HuH-7.5 (cell line): ENCODE data around the gene TBC1D4.
A peak's percentile ranks its signal among the peaks of the same experiment; 100 is the strongest.

Experiments
- DNase-seq: peaks from one replicate; pipeline ENCODE4 v3.0.0; 2011; ENCODE audit warnings: low spot score

TBC1D4 gene

DNA sequence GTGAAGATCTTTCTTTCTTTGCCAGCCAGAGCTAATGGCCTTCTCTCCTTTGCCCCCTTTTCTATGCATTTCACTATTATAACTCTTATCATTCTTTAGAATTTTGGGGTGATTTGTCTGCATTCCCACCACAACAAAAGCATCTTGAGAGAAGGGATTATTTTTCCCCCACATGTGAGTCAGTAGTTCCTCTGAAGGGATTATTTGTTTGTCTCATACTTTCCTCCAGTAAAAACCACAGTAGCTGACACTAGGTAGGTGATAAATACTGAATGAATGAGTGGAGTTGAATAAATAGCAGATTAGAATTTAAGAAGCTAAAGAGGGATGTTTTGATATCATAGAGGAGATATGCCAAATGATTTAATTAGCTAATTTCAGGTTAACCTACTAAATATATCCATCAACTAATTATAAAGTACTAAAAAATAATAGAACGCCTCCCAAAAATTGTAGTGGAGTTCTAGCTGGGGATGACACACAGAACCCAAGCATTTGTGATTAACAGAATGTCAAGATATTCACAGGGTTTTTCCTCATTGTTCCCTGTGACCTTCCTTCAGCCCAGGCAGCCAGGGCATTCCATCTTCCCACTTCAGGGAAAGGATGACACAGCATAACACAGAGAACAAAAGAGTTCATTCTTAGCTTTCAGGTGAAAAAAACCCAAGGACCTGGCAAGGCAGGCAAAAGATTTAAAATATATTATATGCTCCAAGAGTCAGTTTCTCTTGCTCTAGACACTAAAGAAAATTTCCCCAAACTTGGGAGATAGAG lies 3.5 kb upstream of the TBC1D4 start:
- no peak for DNase-seq

DNA sequence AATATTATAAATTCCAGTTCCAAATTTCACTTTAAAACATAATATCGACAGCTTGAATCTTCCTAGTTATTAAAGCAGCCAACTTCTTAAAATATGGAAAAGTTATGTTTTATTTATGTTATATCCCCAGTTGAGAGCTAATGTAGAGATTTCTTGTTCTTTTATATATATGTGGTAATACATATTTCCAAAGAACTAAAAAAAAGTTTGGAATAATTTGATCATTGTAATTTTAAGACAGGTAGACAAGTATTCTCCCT lies 781 bp upstream of the TBC1D4 start:
- no peak for DNase-seq

DNA sequence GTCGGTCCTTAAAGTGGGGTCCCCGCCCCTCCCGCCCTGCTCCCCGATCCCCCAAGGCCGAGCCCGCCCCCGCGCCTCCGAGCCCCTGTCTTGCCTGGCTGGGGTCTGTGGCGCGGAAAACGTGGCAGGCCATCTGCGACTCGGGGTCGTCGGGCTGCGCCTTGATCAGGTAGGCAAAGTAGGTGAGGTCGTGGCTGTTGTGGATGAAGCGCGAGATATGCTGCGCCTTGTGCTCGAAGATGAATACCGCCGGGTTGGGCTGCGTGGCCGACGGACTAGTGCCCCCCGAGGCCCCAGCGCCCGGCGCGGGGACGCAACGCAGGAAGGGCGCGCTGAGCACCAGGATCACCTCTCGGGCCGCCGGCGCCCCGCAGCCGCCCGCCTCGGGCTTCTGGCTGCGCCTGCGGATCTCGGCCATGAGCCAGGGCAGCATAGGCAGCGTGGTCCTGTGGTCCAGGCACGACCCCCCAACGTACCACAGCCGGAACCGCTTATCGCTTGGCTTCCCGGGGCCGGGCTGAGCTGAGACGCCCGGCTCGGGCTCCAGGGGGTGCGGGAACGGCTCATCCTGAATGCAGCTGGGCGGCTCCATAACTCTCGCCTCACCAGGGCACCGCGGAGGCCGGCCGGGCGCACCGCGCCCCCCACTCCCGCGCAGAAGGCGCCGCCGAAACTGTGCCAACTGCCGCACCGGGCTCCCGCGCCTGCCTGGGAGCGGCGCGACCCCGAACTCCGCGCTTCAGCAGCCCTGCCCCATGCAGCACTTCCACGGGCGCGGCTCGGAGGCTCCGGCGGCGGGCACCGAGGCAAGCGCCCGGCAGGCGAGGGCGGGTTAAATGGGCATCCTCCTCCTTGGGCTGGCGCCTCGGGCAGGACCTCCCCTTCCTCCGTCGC lies 546 bp downstream of the TBC1D4 start:
- peak; percentile 28 for DNase-seq

DNA sequence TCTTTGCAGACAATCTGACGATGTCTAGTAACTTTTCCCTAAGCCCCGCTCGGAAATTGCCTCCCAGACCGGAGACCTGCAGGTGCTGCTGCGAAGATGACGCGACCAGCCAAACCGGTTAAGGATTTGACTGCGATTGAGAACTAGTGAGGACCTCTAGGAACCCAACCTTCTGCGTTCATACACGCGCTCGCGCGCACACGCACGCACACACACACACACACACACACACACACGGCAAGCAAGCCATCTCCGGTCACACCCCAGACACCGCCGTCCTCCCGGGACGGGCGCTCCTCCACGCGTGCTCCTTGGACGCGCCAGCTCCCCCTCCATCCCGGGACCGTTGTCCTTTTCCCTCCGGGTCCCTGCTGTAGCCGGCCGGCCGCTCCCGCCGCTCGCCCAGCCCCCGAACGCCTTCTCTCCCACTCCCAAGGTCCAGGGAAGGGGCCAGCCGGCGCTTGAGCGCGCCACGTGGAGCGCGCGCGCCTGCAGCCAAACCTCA lies 1.2 kb downstream of the TBC1D4 start:
- DNase-seq: peak; percentile 34

DNA sequence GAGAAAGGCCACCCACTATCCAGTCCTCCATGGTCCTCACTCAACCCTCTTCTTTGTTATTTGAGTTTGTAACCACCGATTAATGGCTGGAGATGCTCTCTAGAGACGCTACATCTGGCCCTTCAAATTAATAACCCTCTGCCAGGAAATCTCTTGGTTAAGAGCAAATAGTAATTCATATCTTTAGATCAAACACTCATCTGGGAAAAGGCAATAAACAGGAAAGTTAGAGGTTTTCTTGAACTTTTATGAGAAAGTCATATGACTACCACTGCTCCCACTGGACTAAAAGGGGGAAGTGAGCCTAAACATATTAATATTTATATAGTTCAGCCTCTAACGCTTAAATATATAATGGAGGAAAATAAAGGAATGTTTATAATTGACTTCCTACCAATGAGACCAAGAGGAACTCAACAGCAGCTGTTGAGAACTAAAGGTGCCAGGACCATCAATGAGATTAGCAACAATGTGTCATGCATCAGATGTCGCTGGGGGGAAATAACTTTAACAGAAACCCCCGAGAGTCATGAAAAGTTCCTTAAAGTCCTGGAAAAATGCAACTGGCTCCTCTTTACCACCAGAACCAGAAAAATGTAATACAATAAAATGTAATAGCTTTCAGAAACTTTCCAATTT lies 2.7 kb downstream of the TBC1D4 start:
- no peak for DNase-seq

DNA sequence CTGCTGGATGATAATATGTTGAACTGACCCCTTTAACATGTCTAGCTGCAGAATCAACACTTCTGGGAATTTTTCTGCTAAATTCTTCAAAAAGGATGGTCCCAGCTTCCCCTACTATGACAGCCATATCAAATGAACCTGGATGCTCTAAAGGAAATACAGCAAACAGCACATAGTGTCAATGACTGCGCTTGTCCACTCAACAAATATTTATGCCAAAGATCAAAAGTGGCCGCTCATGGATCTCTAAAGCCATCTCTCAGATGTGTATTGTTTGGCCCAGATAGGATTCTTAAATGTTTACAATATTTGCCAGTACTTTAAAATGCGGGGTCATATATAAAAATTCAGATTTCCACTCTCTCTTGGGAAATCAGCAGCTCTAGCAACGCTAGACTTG lies 3.3 kb downstream of the TBC1D4 start:
- no peak for DNase-seq

DNA sequence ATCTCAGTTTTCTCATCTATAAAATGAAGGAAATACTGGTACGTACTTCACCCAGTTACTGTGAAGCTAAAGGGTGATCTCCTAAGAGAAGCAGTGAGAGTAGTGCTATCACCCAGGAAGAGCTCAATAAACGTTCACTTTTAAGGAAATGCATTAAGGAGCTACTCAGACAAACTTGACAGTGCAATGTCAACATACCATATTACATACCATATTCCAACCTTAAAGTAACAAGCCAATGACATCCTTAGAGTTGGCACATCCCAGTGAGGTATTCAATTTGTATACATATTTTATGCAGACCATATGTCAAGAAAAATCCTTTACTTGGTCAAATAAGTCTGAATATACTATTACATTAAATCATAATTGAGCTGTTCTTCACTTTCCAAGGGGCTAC lies 7.0 kb downstream of the TBC1D4 start:
- DNase-seq: no peak

DNA sequence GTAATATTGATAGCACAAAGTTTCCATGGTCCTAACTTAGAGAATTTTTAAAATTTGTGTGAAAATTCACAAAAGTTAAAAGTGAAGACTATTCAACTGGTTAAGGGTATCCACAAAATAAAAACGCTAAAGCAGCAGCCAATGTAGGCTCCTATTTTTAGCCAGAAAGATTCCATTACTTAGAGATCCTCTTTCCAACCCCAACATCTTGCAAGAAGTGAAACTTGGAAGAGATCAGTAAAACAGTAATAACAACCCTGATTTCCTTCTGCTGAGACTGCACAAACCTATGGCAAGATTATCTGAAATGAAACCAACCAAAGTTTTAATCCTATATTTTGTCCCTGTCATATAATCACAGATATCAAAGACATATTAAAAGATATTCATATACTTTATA lies 8.5 kb downstream of the TBC1D4 start:
- no peak for DNase-seq

DNA sequence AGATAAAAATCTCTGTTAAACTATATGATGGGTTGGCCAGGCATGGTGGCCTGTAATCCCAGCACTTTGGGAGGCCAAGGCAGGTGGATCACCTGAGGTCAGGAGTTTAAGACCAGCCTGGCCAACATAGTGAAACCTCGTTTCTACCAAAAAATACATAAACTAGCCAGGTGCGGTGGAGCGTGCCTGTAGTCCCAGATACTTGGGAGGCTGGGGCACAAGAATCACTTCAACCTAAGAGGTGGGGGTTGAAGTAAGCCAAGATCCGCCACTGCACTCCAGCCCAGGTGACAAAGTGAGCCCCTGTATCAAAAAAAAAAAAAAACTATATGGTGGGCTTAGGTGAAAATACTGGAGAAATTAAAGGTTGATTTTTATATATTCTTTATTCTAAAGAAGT lies 11.3 kb downstream of the TBC1D4 start:
- DNase-seq: no peak

DNA sequence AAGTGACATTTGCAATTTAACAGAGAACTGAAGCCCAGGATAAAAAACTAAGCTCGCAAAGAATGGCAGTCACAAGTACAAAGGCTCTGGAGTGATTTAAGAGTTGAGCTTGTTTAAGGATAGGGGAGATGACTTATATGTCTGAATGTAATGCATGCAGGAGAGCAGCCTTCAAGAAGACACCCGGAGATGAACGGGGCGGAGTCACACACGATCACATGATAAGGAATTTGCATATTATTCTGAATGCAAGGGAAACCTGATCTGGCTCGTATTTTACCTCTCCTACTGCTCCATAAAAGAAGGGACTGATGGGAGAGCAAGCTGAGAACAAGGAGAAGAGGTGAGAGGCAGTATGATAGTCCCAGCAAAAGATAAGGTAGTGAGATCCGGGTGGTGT lies 12.9 kb downstream of the TBC1D4 start:
- no peak for DNase-seq

DNA sequence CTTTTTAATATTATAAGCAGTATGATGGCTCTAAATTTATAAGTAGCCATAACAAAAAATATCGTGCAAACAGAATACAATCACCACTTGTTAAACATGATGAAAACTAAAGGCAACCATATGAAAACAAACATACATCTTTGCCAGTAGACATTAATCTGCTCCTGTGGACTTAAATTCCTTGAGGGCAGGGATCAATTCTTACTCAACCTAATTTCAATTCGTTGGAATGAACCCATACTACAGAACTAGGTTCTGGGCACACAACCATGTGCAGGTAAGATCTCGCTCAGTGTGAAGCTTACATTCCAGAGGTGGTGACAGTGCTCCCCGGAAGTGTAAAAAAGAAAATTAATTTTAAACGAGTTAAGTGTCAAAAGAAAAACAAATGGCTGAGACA lies 13.4 kb downstream of the TBC1D4 start:
- DNase-seq: no peak

DNA sequence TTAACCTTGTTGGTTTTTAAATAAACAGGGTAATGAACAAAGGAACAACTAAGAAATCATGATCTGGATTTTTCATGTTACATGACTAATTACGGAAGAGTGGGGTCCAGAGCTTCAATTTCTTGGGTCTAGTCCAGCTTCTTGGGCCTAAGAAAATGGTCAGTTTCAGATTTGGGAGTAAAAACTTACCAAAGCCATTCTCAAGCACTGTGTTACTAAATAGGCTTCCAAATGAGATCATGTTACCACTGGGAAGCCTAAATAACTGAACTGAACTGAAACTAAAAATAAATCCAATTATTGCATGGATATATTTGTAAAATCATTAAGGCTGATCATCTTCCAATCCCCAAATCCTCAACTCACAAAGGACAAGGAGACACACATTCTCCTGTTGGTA lies 13.9 kb downstream of the TBC1D4 start:
- no peak for DNase-seq

DNA sequence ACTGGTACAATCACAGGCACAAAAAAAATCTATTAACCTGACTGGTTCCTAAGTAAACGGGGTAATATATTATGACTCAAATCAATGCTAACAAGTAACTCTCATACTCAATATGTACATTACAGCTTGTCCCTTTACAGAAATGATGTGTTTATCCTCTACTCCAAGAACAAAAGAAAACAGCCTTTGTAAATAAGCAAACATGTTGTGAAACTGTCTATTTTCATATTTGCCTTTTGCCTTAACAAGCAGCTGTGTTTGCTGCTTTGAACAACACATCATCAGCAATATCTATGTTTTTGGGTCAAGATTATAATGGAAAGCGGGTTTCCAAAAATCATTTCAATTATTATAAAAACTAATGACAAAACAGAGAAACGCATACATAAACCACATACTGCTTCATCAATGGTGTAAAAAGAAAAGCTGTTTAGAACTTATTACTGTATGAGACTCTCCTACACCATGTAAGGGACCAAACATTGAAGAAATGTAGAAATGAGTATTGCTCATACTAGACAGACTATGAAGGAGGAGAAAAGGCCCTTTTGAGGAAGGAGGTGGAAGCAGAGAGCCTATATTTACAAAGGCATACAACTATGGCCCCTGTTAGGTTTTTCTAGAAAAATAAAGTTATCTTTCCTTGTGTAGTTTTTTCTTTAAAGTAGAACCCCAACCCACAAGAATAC lies 14.8 kb downstream of the TBC1D4 start:
- no peak for DNase-seq

DNA sequence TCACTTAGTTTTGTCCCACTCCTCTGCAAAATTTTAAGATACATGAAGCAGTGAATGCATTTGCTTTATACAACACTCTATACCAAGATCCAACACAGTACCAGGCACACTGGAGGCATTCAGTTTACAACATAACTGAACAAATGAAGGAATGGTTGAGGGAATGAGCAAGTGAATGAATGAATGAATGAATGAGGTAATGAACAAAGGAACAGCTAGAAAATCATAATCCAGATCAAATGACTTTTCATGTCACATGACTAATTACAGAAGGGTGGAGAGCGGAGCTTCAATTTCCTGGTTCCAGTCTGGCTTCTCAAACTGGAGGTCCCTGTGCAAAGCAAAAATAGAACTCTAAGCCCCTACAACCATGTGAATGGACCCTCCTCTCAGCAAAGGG lies 16.7 kb downstream of the TBC1D4 start:
- DNase-seq: no peak

DNA sequence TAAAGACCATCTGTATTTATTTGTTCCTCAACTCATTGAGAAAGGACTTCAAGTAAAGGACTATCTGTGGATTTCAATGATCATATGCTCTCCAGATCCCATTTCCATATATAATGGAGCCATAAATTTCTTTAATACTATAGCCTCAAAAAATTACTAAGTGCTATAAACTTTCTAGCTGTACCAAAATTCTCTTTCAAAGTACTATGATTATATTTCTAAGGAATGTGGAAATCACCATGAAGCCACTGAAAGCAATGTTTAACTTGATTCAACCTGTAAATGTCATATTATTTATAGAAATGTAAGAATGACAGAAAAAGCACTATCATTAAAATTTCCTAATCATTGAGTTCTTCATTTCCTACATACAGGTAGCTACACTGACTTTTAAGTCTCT lies 20.7 kb downstream of the TBC1D4 start:
- DNase-seq: no peak

DNA sequence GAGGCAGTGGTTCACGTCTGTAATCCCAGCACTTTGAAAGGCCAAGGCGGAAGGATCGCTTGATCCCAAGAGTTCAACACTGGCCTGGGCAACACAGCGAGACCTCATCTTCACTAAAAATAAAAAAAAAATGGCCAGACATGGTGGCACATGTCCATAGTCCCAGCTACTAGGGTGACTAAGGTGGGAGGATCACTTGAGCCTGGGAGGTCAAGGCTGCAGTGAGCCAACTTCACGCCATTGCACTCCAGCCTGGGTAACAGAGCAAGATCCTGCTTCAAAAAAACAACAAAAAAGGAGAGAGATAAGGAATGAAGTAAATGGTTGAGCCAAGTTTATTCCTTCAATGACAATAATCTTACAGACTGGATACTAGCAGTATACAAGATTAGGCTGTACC lies 21.3 kb downstream of the TBC1D4 start:
- no peak for DNase-seq

DNA sequence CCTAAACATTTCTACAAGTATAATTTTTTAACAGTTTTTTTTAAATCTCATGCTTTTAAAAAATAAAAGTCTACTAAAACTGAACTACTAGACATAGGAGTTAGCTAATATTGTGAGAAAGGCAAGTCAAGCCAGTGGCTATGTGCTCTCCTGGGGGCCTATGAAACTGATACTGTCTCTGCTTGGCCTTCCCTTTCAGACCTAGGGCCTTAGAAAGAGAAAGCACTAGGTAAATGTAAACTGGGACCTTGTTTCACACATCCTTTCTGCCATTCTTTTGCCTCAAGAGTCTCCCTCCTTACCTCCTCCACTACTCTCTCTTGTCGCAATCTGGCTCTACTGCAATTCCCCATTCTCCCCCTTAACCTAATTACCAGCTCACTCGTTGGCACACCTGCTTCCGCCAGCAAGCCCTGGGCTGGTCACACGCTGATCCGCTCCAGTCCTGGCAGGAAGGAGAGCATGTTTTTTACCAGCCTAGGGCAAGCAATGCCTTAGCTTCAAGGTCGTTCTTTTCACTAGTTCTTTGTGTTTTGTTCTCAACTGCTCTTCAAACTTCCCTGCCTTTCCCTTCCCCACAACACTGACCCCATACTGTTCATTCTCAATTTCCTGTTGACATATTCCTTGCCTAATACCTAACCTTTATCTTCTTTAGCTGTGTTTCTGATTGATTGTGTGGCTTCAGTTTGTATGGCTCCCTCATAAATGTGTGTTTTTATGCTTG lies 23.1 kb downstream of the TBC1D4 start:
- no peak for DNase-seq

DNA sequence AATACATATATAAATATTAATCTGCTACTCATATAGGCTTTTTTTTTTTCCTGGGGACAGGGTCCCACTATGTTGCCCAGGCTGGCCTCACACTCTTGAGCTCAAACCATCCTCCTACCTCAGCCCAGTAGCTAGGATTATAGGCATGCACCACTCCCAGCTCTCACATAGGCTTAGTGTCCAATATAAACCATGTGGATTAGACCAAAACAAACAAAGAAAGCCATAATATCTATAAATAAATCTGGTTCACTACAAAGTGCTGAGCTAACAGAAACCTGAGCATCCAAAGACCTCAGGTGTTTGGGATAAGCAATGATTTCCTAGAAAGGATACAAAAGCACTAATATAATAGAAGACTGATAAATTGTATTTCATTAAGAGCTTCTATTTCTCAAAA lies 26.0 kb downstream of the TBC1D4 start:
- DNase-seq: no peak

DNA sequence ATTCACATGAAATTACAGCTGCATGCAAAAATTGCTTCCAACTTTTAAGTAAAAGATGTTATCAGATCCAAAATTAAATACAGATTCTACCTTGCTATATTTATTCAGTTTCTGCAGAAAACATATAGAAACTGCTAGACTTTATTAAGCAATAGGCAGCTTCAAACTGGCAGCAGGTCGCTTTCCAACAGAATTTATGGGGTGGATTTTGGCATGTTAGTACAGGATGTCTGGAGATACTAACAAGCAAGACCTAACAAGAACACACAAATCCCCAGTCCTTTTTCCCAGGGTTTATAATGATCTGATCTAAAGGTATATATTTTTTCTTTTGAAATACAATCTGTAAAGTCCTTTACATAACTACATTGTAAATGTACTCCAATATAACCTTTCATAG lies 27.5 kb downstream of the TBC1D4 start:
- DNase-seq: no peak

DNA sequence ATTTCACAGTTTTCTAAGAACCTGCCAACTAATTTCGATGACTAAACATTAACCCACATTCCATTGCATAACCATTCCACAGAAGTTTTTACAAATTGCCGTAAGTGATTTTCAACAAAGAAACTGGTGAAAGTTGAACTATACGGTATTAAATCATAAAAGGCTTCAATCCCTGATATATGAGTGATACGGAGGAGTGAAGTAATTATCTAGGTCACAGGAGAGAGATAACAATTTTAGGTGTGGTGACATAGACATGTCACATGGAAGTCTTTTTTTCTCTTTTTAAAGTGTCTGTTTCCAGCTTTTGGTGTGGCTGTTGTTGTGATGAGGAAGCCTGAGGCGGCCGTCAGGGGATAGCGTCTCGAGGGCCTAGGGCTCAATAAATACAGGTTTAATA lies 29.4 kb downstream of the TBC1D4 start:
- no peak for DNase-seq

DNA sequence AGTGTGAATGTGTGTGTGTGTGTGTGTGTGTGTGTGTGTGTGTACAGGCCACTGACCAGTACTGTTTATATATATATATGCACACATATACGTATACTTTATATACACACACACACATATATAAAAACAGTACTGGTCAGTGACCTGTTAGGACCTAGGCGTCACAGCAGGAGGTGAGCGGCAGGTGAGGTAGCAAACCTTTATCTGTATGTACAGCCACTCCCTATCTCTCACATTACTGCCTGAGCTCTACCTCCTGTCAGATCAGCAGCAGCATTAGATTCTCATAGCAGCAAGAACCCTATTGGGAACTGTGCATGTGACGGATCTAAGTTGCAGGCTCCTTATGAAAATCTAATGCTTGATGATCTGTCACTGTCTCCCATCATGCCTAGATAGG lies 34.5 kb downstream of the TBC1D4 start:
- DNase-seq: no peak

DNA sequence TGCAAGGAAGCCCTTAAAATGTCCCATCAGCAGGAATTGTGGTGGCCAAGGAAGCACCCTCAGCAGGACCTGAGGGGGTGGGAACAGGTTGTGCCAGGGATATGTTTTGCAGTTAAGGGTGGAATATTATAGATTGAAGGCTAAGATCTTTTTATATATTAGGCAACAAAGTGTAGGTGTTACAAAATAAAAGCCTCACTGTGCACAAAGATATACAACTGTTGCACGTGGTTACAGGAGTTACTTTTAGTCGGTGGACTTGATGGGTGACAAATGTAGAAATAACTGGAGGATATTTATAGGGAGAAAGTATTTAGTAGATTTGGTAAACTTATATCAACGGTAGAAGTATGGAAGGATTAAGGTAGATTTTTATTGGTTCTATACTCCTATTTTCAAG lies 35.1 kb downstream of the TBC1D4 start:
- DNase-seq: no peak
